Testis (tissue), 2 donors: ENCODE results near the gene TMA16.

Experiments used
- POLR2A ChIP-seq: fragments of 450-650 bp; IDR thresholded peaks from one replicate; pipeline ENCODE4 v1.6.1; 2017; ENCODE audit warnings: antibody characterized with exemption, mild to moderate bottlenecking, moderate library complexity
- TF ChIP-seq, protein P1 (sequence below), 3 experiments: fragments of 450-650 bp in 2 of 3; fragments of 200-600 bp in 1 of 3; sonication (generic) in 1 of 3; IDR thresholded peaks; one replicate each; pipeline ENCODE4 v1.5.1; 2016 to 2019; ENCODE audit warnings: antibody characterized with exemption in 3 of 3, mild to moderate bottlenecking in 2 of 3, moderate library complexity in 1 of 3

DNA sequence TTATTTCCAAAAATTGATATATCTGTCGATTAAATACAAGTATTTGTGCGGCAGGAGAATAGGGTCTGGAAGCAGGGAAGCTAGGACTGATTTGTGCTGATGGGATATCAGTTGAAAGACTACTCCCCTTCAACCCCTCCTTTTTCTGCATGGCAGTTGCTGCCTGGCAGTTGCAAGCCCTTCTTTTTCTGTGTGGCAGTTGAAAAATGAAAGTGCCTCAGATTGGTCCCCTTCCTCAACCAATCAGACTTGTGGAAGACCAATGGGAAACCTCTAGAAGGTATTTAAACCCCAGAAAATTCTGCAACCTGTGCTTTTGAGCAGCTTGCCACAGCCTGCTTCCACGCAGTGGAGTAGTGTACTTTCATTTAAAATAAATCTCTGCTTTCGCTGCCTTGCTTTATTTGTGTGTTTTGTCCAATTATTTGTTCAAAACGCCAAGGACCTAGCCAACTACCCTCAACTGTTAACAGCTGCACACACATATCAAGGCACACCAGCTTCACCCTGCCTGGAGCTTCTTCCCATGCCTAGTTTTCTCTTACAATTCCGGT lies 1.5 kb upstream of the TMA16 start:
- no peak for TF ChIP-seq POLR2A
- TF ChIP-seq, protein P1, sequence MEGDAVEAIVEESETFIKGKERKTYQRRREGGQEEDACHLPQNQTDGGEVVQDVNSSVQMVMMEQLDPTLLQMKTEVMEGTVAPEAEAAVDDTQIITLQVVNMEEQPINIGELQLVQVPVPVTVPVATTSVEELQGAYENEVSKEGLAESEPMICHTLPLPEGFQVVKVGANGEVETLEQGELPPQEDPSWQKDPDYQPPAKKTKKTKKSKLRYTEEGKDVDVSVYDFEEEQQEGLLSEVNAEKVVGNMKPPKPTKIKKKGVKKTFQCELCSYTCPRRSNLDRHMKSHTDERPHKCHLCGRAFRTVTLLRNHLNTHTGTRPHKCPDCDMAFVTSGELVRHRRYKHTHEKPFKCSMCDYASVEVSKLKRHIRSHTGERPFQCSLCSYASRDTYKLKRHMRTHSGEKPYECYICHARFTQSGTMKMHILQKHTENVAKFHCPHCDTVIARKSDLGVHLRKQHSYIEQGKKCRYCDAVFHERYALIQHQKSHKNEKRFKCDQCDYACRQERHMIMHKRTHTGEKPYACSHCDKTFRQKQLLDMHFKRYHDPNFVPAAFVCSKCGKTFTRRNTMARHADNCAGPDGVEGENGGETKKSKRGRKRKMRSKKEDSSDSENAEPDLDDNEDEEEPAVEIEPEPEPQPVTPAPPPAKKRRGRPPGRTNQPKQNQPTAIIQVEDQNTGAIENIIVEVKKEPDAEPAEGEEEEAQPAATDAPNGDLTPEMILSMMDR (IDR thresholded peaks at IDR 0.05) = no peak
